B cell (primary cell): Measurements from ENCODE around the gene CAMK2D.

Experiments
- CTCF ChIP-seq: fragments of 200-600 bp; IDR thresholded peaks from one replicate; pipeline ENCODE4 v1.8.0; 2022; ENCODE audit warnings: antibody characterized with exemption, mild to moderate bottlenecking
- EZH2 ChIP-seq: IDR thresholded peaks from 2 replicates; pipeline ENCODE4 v1.6.1; 2012; ENCODE audit warnings: borderline replicate concordance, low read depth, mild to moderate bottlenecking, moderate library complexity, low read length; ENCODE audit not compliant: insufficient read depth, poor library complexity, severe bottlenecking

GRCh38 chr4:113760094-113760794 lies 1.3 kb downstream of the CAMK2D start:
- no peak for TF ChIP-seq CTCF
- TF ChIP-seq EZH2: no peak
